HG02759 (cell line): ENCODE data around the gene RAF1.
"Not testable (repeated sequence)": the region's sequence is repeated elsewhere in the genome, so short reads cannot be mapped to it uniquely, and the experiment has no call there.

Experiments used
- ATAC-seq: cut with Tn5 transposase; IDR thresholded peaks from one replicate; pipeline ENCODE4 v1.9.1; 2021; ENCODE audit warnings: mild to moderate bottlenecking, moderate library complexity; ENCODE audit not compliant: unreplicated experiment

Gene RAF1

DNA sequence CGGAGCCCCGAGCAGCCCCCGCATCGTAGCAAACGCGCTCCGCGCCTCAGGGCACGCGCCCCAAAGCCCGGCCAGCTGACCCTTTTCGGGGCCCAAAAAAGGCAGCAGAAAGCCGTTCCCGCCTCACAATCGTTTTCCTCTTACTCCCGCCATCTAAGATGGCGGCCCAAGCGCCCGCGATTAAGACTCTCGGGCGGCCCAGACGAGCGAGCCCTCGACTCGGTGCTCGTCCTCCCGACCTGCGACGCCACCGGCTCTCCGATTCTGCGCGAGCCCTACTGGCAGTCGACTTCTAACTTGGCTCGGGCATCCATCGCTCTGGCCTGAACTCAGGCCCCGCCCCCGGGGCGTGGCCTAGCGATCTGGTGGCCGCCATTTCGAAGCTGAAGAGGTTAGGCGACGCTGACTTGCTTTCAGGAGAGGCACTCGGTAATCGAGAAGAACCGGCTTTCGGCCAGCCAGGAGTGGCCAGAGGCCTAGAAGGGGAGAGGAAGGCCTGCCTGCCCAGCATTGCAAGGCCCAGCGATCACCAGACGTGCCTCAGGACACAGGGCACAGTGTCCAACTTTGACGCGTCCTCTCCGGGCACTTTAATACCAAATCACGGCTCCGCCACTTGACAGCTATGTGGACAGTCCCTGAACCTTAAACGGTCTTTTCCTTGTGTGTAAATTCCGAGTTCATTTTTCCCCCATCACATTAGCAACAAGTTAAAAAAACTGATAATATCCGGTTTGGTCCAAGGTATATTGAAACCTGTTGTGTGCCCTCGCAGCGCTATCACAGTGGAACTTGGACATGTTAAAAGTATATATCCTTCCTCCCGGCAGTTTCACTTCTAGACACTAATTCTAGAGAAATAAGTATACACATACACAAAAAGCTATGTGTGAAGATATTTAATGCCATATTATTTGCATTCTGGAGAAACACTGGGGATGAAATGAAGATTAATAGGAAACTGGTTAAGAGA is at the start of gene RAF1:
Gene RAF1 (minus strand): TSS at position 182 of the 973 bp plus-strand sequence. CDS start 45,396 bp downstream, outside the sequence.
- ATAC-seq, result peak; percentile 94

DNA sequence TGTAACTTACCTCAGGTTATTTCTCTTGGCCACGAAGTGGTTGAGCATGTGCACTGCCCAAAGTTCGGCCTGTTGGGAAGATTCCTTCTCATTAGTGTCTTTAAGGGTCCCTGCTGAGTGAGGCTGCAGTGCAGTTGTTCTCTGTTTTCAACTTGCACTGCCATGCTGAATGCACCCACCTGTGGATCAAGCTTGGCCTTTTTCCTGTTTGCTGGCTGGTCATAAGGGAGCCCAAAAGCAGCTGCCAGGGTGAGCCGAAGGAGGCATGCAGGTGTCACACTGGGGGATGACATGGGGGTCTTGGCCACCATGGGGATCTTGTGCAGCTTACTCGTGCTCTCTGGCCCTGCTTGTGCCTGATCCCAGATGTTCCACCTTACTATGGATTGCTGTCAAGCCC is 46.1 kb upstream of the RAF1 start:
- ATAC-seq, result no peak

DNA sequence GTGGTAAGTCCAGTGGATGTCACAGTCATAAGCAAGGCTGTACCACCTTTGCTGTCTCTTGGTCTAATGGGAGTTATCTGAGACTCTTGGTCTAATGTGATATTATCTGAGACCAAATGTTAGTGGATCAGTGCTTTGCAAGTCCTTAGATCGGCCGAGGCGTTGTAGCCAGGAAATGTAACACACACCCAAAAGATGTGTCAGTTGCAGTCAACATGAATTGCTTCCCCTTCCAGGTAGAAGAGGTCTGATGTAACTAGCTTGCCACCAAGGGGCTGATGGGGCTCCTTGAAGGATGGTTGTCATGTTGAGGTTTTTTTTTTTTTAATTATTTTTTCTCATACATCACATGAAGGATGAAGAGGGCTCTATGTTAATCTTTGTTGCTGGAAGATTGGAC is 45.4 kb upstream of the RAF1 start:
- no peak for ATAC-seq

DNA sequence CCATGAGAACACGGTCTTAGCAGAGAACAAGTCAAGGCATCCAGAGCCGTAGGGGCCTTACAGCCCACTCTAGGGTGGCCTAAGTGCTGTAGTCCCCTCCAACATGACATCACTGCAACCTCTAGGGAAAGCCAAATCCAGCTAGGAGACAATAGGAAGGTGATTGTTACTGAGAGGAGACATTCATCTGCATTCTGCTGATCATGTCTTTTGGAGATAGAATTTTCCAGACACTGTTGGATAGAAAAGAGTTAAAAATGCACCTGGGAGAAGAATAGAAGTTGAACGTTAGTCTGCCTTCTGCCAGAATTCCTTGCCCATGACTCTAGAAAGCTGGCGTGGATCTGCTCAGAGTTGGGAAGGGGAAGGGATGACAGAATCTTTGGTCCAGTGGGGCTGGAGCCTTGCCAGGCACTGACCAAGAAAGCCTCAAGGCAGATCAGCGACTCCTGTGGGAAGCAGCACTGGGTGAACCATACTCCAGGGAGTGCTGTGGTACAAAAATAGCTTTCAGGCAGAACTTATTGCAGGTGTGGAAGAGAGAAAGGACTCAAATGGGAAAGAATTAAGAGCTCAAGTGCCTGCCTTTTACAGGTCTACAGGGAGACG is 44.8 kb upstream of the RAF1 start:
- ATAC-seq, result no peak

DNA sequence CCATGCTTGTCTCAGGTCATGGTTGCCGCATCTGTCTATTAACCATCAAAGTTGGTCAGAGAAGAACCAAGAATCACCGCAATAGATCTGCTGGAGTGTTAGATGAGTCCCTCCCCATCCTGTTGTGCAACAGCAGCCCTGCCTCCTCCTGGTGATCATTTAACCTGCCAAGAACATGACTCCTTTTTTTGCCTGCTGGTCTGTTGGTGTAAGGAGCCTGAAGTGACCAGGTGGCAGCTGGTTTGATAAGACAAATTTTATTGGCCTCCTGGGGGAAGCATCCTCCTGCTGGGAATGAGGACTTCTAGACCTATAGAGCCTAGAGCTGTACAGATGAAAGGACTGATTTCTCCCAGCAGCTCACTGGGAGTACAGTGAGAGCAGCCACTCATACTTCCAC is 43.5 kb upstream of the RAF1 start:
- ATAC-seq, result no peak

DNA sequence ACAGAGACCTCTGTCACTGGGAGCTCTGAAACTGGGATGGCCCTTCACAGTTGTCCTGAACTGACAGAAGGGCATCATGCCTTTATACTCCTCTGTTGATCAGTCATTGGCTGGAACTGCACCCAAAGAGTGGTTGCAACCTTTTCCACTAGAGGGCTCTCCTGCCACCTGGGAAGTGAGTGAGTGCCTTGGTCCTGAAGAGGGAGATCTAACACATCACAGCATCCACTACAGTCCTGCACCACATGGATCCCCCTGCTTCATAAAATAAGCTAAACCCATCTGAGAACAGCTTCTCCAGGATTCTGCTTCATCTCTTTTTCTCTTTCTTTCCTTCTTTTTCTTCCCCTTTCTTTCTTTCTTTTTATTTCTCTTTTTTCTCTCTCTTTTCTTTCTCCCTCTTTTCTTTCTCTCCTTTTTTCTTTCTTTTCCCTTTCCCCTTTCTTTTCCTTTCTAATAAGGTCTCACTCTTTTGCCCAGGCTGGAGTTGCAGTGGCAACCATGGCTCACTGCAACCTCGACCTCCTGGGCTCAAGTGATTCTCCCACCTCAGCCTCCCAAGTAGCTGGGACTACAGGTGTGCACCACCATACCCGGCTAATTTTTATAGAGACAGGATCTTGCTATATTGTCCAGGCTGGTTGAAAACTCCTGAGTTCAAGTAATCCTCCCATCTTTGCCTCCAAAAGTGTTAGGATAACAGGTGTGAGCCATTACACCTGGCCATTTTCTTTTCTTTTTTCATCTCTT is 42.8 kb upstream of the RAF1 start:
- peak; percentile 96 for ATAC-seq

DNA sequence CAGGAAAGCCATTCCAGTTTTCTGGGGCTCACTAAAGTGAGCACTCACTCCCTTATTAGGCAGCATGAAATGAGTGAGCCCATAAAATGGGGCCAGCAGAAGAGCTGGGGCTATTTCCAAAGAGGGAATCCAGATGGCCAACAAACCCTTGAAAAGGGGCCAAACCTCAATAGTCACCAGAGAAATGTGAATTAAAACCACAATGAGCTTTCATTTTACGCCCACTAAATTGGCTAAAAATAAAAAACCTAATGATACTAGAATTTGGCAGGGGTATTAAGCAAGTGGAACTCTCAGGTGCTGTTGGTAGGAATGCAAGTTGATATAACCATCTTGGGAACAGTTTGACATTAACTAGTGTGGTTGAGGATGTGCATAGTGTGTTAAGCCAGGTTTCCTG is 42.1 kb upstream of the RAF1 start:
- ATAC-seq, result no peak

DNA sequence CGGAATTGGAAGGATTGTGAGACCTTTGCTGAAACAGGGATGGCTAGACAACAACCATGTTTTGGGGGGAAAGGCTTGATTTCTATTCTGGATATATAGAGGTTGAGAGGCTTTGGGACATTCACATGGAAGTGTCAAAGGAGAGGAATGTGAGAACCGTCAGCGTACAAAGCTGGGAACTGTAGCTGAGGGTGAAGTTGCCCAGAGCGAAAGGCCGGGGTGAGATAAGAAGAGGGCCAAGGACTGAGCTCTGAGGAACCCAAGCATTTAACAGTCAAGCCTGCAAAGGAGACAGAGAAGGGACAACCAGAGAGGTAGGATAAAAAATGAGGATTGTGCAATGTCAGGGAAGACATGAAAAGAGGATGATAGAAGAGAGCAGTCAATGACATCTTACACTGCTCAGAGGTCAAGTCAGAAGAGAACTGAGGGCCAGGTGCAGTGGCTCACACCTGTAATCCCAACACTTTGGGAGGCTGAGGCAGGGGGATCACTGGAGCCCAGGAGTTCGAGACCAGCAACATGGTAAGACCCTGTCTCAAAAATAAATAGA is 41.5 kb upstream of the RAF1 start:
- no peak for ATAC-seq

DNA sequence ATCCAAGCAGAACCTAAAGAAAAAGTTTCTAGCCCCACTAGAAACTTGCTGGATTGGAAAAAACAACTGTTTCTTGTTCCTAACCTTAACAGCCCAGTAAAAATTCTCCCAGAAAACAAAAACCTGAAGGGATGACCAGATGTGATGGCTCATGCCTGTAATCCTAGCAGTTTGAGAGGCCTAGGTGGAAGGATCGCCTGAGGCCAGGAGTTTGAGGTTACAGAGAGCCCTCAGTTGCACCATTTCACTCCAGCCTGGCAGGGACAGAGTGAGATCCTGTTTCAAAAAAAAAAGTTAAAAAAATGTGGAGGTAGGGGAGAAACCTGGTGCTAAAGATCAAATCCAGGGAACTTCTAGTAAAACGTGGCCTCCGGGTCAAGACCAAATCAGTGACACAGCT is 38.6 kb upstream of the RAF1 start:
- ATAC-seq, result no peak

DNA sequence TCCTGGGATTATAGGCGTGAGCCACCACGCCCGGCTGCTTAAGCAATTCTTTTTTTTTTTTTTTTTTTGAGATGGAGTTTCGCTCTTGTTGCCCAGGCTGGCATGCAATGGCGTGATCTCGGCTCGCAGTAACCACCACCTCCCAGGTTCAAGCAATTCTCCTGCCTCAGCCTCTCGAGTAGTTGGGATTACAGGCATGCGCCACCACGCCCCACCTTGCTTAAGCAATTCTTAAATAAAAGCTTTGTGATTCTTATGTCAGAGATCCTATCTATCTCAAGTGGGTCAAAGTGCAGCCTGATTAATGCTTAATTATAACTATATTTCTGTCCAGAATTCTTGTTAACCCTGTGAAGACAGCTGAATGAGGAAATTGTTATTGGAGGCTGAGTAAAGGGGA is 37.7 kb upstream of the RAF1 start:
- ATAC-seq, result not testable (repeated sequence)

DNA sequence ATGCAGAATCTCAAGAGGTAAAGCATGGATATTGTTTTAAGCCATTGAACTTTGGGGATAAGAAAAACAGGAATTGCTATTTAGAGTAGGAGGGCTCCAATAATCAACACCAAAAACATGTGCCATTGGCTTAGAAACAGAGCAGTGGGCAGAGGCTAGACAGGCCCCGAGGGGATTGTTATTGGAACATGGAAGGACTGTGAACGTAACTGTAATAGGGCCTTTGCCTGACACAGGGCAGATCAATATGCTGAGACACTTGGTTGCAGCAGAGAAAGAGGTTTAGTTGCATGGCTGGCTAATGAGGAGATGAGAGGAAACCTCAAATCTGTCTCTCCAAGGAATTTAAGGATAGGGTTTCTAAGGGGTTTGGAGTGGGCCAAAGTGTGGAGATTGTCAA is 36.9 kb upstream of the RAF1 start:
- ATAC-seq, result no peak

DNA sequence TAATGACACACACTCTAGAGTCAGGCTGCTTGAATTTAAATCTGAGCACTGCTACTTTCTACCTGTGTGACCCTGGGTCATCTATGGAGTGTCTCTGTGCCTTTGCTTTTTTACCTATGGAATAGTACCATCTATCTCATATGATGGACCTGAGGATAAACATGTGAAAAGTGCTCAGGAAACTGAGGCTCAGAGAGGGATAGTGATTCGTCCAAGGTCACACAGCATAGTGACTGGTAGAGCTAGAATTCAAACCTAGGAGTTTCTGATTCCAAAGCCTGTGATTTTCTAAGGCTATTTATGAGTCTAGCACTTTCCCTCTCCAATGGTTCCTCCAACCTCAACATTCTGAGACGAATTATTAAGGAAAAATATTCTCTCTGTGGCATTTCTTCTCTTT is 32.0 kb upstream of the RAF1 start:
- no peak for ATAC-seq

DNA sequence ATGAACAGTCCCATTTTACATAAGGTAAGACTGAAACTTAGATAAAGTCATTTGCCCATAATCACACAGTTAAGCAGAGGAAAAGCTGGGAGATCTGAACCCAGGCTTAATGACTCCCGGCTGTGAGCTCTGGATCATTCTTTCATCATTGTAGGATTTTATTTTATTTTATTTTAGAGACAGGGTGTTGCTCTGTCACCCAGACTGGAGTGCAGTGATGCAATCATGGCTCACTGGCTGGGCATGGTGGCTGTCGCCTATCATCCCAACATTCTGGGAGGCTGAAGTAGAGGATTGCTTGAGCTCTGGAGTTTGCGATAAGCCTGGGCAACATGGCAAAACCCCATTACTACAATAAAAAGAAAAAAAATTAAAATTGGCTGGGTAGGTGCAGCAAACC is 31.2 kb upstream of the RAF1 start:
- no peak for ATAC-seq

DNA sequence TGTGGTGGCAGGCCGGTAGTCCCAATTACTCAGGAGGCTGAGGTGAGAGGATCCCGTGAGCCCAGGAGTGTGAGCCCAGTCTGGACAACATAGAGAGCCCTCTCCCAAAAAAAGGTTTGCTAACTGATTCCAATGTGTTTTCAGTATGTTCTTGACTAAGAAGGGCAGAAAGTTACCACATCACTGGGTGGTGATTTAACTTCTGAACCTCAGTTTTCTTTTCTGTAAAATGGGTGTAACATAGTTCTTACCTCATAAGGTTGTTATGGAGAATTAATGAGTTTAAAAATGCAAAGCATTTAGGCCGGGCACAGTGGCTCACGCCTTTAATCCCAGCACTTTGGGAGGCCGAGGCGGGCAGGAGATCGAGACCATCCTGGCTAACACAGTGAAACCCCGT is 28.5 kb upstream of the RAF1 start:
- no peak for ATAC-seq

DNA sequence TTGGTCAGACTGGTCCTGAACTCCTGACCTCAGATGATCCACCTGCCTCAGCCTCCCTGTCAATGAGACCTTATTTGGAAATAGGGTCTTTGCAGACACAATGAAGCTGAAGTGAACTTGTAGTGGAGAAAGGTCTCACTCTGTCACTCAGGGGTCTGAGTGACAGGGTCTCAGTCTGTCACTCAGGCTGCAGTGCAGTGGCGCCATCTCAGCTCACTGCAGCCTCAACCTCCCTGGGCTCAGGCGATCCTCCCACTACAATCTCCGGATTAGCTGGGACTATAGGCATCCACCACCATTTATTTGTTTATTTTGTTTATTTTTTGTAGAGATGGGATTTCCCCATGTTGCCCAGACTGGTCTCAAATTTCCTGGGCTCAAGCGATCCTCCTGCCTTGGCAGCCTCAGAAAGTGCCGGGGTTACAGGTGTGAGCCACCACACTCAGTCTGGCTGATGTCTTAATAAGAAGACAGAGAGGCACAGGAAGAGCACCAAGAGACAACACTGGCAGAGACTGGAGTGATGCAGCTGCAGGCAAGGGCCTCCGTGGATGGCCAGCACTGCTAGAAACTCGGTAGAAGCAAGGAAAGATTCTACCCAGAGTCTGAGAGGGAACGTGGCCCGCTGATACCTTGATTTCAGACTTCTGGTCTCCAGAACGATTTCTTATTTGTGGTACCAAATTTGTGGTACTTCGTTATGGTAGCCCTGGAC is 26.2 kb upstream of the RAF1 start:
- ATAC-seq, result no peak

DNA sequence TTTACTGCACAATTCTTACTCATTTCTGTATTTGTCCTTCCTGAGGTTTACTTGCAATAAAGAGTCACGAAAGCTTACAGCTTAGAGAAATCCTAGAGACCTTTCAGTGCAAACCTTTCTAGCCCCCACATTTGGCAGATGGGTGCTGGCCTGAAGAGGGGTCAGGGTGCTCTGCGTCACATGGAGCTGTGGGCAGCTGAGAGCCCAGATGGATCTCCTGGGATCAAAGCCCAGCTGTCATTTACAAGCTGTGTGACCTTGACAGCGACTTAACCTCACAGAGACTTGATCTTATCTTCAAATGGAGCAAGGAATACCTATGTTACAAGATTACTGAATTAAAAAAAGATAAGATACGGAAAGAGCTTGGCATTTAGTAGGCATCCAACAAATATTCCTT is 24.0 kb upstream of the RAF1 start:
- ATAC-seq, result no peak

DNA sequence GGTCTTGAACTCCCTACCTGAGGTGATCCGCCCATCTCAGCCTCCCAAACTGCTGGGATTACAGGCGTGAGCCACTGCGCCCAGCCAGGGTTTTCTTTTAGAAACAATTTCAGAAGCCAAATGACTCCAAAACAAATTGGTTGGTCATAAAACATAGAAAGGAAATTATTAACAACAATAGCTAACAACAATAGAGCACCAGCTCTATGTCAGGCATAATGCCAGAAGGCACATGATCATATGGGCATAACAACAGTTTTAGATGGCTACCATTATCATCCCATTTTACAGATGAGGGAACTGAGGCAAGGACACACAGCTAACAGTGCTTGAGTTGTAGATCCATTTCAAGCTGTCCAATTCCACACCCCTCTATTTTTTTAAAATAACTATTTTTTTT is 22.2 kb upstream of the RAF1 start:
- ATAC-seq, result no peak

DNA sequence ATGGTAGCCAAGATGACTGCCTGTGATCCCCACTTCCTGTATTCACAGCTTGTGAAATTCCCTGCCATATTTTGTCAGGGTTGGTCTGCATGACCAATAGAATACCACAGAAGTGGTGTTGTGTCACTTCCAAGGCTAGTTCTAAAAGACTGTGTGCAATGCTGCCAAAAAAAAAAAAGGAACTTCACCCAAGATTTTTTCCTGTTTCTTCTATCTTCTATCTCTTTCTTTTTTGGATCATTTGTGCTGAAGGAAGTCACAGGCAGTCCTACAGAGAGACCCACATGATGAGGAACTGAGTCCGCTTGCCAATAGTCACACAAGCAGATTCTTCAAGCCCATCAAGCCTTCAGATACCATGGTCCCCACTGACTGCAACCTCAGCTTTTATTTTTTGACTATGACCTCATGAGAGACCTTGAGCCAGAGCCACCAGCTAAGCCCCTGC is 18.1 kb upstream of the RAF1 start:
- no peak for ATAC-seq

DNA sequence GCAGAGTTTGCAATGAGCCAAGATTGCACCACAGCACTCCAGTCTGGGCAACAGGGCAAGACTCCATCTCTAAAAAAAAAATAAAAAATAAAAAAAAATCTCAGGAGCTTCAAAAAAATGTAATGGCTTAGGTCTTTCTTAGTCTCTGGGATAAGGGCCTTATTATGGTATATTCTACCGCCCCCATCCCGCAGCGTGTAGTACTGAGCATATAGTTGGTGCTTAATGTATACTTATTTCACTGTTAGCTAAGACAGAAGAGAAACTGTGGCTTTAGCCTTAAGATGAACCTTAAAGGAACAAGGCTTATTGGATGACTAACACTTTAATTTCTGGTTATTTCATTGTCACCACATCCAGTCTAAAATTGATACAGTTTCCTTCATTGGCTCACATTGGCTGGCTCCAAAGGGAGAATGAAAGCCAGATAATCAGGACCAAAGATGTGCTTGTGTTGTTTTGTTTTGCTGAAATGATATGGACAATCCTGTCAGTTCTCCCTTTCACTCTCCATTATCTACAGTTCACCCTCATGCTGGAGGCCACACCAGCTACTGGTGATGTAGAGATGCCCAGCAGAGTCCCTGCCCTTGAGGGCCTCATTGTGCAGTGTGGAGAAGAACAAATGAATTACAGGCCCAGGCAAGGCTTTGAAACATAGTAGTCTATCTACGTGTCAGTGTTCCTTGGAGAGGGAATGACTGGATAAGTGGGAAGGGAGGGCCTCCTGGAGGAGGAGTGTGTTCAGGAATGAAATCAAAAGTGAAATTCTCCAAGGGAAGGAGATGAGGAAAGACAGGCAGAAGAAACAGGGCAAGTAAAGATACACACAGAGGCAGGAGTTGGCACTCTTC is 17.4 kb upstream of the RAF1 start:
- ATAC-seq, result no peak

DNA sequence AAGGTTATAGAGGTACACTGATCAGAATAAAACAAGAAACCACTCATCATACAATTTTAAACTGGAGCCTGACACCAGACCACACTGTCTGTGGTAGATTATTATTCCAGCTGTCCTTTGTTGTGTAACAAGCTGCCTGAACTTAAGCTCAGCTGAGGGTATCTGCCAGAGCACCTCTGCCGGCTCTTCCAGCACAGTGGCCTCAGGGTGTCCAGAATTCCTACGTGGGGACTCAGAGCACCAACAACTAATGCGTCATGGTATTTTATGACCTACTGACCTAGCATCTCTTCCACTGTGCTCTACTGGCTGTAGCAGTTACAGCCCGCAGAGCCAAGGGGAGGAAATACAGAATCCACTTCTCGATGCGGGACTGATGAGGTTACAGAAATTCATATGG is 15.6 kb upstream of the RAF1 start:
- ATAC-seq, result no peak
